Ascending aorta (tissue), 2 donors: ENCODE measurements around the gene GALNT4. TPM values are rescaled to one million over a fixed set of nuclear protein-coding genes. Genes with fewer than 3 reads are reported as not detected.

Experiments
- DNase-seq, 2 donors: peaks; one replicate each; pipeline ENCODE4 v3.0.0-alpha.2; 2019; ENCODE audit warnings: low spot score in 2 of 2
- H3K27ac ChIP-seq, 2 donors: fragments of 200-600 bp; sonication (generic); one replicate each; pipeline ENCODE4 v1.5.1; 2016 to 2017; ENCODE audit warnings: mild to moderate bottlenecking in 1 of 2
- H3K27me3 ChIP-seq: fragments of 200-600 bp; sonication (generic); one replicate; pipeline ENCODE4 v1.5.1; 2017
- H3K36me3 ChIP-seq, 2 donors: fragments of 200-600 bp; sonication (generic); one replicate each; pipeline ENCODE4 v1.5.1; 2016
- H3K4me1 ChIP-seq, 2 donors: fragments of 200-600 bp; sonication (generic); one replicate each; pipeline ENCODE4 v1.5.1; 2016 to 2017; ENCODE audit warnings: mild to moderate bottlenecking in 1 of 2
- H3K4me3 ChIP-seq, 2 donors: fragments of 200-600 bp; sonication (generic); one replicate each; pipeline ENCODE4 v1.5.1; 2016 to 2017; ENCODE audit warnings: mild to moderate bottlenecking in 1 of 2
- H3K9me3 ChIP-seq, 2 donors: fragments of 200-600 bp; sonication (generic); one replicate each; pipeline ENCODE4 v1.5.1; 2016
- intact Hi-C: fragments of 100-400 bp; cut with DNase I; formaldehyde crosslinking; loops from one replicate; pipeline ENCODE4 v1.15.1; 2023
- total RNA-seq: library from RNA; depleted of rRNA; stranded (reverse); fragments of >200 nt; gene quantifications from one replicate; pipeline ENCODE4 v1.1.0, GENCODE V29; 2016
- TF ChIP-seq, protein P1 (sequence below), 3 experiments: fragments of 200-600 bp in 2 of 3; fragments of 450-650 bp in 1 of 3; sonication (generic) in 2 of 3; IDR thresholded peaks; one replicate each; pipeline ENCODE4 v1.5.1; 2016 to 2019; ENCODE audit warnings: antibody characterized with exemption in 3 of 3, mild to moderate bottlenecking in 1 of 3, moderate library complexity in 1 of 3

GALNT4 gene
- total RNA-seq, 1 donor from 2014 or later = 3.3 TPM

DNA sequence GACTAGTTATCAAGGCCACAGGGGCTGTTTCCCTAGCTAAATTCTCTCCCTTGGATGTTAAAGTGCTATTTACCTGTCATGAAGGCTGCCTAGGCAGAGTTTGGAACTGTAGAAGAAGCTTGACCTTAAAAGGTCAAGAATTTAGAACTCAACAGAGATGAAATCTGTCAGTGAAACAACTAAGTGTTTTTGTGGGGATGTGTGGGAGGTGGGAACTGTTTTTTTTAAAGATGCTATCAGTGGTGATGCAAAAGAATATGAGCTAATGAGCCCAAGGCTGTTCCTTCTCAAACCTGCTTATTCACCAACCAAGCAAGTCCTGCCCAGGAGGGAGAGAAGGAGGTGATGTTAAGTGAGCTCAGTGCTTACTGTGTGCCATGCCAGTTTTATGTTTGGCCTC, 42.0 kb upstream of the GALNT4 start:
- intact Hi-C loops = no loop called here
- DNase-seq = no peak
- Histone ChIP-seq H3K4me3 (no peak overlapping the region), H3K4me1 (no peaks in the 10 kb centered on the region), H3K9me3 (no peaks in the 10 kb centered on the region), H3K27ac (no peak overlapping the region), H3K36me3 (no peaks in the 10 kb centered on the region), H3K27me3 (no peaks in the 10 kb centered on the region)
- TF ChIP-seq, protein P1, sequence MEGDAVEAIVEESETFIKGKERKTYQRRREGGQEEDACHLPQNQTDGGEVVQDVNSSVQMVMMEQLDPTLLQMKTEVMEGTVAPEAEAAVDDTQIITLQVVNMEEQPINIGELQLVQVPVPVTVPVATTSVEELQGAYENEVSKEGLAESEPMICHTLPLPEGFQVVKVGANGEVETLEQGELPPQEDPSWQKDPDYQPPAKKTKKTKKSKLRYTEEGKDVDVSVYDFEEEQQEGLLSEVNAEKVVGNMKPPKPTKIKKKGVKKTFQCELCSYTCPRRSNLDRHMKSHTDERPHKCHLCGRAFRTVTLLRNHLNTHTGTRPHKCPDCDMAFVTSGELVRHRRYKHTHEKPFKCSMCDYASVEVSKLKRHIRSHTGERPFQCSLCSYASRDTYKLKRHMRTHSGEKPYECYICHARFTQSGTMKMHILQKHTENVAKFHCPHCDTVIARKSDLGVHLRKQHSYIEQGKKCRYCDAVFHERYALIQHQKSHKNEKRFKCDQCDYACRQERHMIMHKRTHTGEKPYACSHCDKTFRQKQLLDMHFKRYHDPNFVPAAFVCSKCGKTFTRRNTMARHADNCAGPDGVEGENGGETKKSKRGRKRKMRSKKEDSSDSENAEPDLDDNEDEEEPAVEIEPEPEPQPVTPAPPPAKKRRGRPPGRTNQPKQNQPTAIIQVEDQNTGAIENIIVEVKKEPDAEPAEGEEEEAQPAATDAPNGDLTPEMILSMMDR (IDR thresholded peaks at IDR 0.05) = no peak

DNA sequence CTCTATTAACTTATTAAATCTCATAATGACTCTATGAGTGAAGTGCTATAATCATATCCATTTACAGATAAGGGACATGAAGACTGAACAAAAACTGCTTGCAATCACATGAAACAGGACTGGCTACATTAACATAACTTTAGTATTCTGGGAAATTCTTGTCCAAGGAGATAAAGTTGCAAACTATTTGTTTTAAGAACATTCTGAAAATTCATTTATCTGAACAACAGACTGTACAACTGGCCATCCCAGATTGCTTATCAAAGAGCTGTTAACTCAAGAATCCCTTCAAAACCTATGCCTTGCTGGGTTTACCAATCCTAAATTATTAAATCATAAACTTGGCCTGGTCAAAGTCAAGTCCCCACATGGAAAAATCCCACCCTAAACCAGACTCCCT, 40.4 kb upstream of the GALNT4 start:
- H3K27ac ChIP-seq = no peak overlapping the region
- H3K36me3 ChIP-seq = no peaks in the 10 kb centered on the region
- intact Hi-C loops = no loop called here
- H3K4me3 ChIP-seq = no peak overlapping the region
- H3K4me1 ChIP-seq = no peaks in the 10 kb centered on the region
- no peaks in the 10 kb centered on the region for H3K27me3 ChIP-seq
- TF ChIP-seq, protein P1 (IDR thresholded peaks at IDR 0.05) = no peak
- no peaks in the 10 kb centered on the region for H3K9me3 ChIP-seq
- no peak for DNase-seq

DNA sequence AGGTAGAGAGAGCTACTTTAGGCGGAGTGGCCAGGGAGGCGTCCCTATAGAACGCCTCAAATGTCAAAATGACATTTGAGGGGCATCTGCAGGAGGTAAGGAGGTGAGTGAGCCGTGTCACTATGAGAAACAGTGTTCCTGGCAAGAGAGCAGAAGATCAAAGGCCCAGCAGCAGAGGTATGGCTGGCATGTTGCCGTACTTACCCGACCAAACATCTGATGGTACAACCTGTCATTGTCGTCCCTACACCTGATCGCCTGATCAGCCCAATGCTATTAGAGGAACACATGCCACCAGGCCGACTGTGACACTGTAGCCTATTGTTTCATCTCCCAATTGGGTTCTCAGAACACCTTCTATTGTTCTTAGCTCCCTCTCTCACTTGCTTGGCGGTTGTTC, 35.2 kb upstream of the GALNT4 start:
- no peaks in the 10 kb centered on the region for H3K9me3 ChIP-seq
- intact Hi-C loops = no loop called here
- H3K4me3 ChIP-seq = no peak overlapping the region
- H3K27ac ChIP-seq = no peak overlapping the region
- H3K36me3 ChIP-seq = no peaks in the 10 kb centered on the region
- no peaks in the 10 kb centered on the region for H3K4me1 ChIP-seq
- TF ChIP-seq, protein P1 (IDR thresholded peaks at IDR 0.05) = no peak
- H3K27me3 ChIP-seq = no peaks in the 10 kb centered on the region
- no peak for DNase-seq

DNA sequence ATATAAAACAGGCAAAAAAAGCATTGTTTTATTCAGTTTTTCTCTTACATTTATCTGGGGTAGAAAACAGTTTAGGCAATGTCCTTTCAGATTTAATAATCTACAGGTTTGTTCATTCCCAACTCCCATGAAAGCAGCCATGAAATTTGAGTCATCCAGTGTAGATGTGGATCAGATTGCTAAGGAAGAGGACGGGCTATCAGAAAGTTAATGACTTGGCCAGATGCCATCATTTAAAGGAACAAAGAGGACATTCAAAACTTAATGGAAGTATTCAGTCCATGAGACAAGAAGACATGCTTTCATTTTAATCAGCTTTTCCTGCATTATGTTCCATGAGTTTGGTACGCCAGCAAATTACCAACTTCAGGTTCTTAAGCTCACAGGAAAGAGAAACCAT, 32.4 kb upstream of the GALNT4 start:
- H3K4me1 ChIP-seq = no peaks in the 10 kb centered on the region
- intact Hi-C loops = no loop called here
- no peaks in the 10 kb centered on the region for H3K27me3 ChIP-seq
- TF ChIP-seq, protein P1 (IDR thresholded peaks at IDR 0.05) = no peak
- H3K4me3 ChIP-seq = no peak overlapping the region
- no peaks in the 10 kb centered on the region for H3K36me3 ChIP-seq
- H3K9me3 ChIP-seq = peaks cover 0 to 6% of the 10 kb centered on the region in 2 donors
- no peak overlapping the region for H3K27ac ChIP-seq
- DNase-seq = no peak

DNA sequence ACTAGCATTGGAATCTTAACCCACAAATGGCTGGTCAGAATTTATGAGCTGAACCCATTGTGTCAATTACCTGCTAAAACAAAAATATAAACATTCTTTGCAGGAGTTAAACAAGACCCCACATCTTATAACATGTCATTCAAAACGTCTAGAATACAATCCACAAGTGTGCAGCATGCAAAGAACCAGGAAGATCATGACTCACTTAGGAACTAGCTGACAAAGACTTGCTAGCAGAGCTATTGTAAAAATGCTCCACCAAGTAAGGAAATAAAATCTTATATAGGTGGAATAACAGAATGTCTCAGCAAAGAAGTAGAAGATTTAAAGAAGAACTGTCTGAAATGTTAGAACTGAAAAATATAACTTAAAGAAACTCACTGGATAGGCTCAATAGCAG, 27.8 kb upstream of the GALNT4 start:
- TF ChIP-seq, protein P1 (IDR thresholded peaks at IDR 0.05) = no peak
- intact Hi-C loops = no loop called here

DNA sequence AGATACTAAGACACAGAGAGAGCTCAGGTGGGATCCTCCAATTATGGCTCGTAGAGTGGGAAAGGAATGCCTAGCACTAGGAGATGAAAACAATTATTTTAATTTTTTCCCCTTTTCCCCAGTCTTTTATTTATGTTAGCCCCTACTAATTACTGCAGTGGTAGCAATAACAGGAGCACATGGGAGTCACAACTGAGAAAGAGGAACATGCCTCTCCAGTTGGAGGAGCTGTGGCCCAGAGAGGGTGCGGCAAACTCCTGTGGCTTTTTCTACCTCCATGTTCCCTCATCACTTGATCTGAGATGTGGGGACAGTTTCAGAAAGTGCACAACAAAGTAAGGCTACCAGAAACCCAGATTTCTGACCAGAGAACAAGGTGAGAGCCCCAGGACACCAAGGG, 27.2 kb upstream of the GALNT4 start:
- peaks cover 0 to 6% of the 10 kb centered on the region in 2 donors for H3K9me3 ChIP-seq
- H3K4me1 ChIP-seq = no peaks in the 10 kb centered on the region
- no peak for DNase-seq
- TF ChIP-seq, protein P1 (IDR thresholded peaks at IDR 0.05) = no peak
- no peak overlapping the region for H3K4me3 ChIP-seq
- H3K27ac ChIP-seq = no peak overlapping the region
- H3K27me3 ChIP-seq = no peaks in the 10 kb centered on the region
- intact Hi-C loops = no loop called here
- H3K36me3 ChIP-seq = no peaks in the 10 kb centered on the region

More for the DNA sequence above, 27.8 kb upstream of the GALNT4 start:
- no peak for DNase-seq
- Histone ChIP-seq H3K9me3 (peaks cover 0 to 6% of the 10 kb centered on the region in 2 donors), H3K4me3 (no peak overlapping the region), H3K27me3 (no peaks in the 10 kb centered on the region), H3K27ac (no peak overlapping the region), H3K4me1 (no peaks in the 10 kb centered on the region), H3K36me3 (no peaks in the 10 kb centered on the region)
